ENCODE results near the gene KIR3DL3. TPM values are rescaled to one million over a fixed set of nuclear protein-coding genes. Genes with fewer than 3 reads are reported as not detected.
"Not testable (repeated sequence)": the region's sequence is repeated elsewhere in the genome, so short reads cannot be mapped to it uniquely, and the experiment has no call there.

Gene KIR3DL3
- total RNA-seq, 2 experiments from 2014 or later = not detected

DNA sequence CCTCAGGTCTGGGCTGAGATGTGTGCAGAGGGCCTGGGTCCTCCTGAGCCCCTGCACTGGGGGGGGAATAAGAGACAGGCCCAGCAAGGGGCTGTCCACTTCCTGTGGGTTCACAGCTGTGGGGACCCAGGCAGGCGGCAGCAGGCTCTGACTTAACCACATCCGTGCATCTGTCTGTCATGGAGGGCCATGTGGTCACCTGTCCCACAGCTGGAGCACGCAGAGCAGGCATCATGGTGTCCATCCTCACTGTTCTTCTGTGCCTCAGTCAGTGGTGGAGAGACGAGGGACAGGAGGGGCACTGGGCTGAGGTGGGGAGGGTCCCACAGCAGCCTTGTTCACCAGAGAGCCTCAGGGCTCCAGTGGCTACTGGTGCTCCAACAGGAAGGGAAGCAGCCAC lies 16.3 kb upstream of the KIR3DL3 start:
- Mint-ChIP-seq H3K27me3 (peaks cover 1% of the 10 kb centered on the region), H3K4me3 (no peak overlapping the region), H3K27ac (no peak overlapping the region), H3K4me1 (ENCODE audit: low read depth) (no peaks in the 10 kb centered on the region), H3K36me3 (no peaks in the 10 kb centered on the region), H3K9me3 (no peaks in the 10 kb centered on the region)
- POLR2A ChIA-PET = no interaction called here
- CTCF ChIA-PET = interaction anchor here (0.5 kb wide), 1 partner anchor 508 kb away, joined by 3 read pairs; no protein-coding TSS in a partner anchor
- intact Hi-C loops (cut with micrococcal nuclease) = no loop called here
- no peak for DNase-seq

DNA sequence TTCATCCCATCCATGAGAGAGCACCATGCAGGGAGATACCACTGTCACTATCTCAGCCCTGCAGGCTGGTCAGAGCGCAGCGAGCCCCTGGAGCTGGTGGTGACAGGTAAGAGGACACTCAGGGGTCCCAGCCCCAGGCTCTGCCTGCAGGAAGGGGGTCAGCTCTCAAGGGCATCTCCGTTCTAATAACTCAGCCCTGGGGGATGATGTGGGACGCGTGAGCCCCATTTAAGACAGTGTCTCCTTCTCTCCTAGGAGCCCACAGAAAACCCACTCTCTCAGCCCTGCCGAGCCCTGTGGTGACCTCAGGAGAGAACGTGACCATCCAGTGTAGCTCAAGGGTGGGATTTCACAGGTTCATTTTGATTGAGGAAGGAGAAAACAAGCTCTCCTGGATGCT lies 15.5 kb upstream of the KIR3DL3 start:
- H3K36me3 Mint-ChIP-seq = no peaks in the 10 kb centered on the region
- ChIA-PET CTCF (no interaction called here), POLR2A (no interaction called here)
- H3K27me3 Mint-ChIP-seq = peaks cover 6% of the 10 kb centered on the region
- no peaks in the 10 kb centered on the region for H3K4me1 Mint-ChIP-seq (ENCODE audit: low read depth)
- no peak overlapping the region for H3K27ac Mint-ChIP-seq
- no peak overlapping the region for H3K4me3 Mint-ChIP-seq
- DNase-seq = no peak
- intact Hi-C loops (cut with micrococcal nuclease) = no loop called here
- no peaks in the 10 kb centered on the region for H3K9me3 Mint-ChIP-seq

DNA sequence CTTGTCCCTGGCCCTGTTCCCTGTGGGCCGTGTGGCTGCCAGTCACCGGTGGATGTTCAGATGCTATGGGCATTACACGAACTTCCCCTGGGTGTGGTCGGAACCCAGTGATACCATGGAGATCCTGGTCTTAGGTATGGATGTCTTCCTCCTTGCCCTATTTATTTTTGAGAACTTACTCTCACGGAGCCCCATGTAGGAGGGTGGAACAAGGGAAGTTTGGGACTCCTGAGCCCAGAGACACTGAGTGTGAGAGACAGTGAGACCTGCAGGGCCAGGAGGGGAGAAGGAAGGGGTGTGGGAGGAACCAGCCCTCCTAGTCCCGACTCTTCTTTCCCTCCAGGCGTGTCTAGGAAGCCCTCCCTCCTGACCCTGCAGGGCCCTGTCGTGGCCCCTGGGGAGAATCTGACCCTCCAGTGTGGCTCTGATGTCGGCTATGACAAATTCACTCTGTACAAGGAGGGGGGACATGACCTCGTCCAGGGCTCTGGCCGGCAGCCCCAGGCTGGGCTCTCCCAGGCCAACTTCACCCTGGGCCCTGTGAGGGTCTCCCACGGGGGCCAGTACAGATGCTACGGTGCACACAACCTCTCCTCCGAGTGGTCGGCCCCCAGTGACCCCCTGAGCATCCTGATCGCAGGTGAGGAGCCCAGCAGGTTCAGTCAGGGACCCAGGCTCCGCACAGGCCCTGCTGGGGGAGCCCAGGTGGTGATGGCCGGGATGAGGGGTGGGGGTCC lies 14.9 kb upstream of the KIR3DL3 start:
- ChIA-PET CTCF (no interaction called here), POLR2A (no interaction called here)
- Mint-ChIP-seq H3K27ac (no peak overlapping the region), H3K4me1 (ENCODE audit: low read depth) (no peaks in the 10 kb centered on the region), H3K36me3 (no peaks in the 10 kb centered on the region), H3K27me3 (peaks cover 7% of the 10 kb centered on the region), H3K4me3 (no peak overlapping the region), H3K9me3 (no peaks in the 10 kb centered on the region)
- intact Hi-C loops (cut with micrococcal nuclease) = no loop called here
- no peak for DNase-seq

DNA sequence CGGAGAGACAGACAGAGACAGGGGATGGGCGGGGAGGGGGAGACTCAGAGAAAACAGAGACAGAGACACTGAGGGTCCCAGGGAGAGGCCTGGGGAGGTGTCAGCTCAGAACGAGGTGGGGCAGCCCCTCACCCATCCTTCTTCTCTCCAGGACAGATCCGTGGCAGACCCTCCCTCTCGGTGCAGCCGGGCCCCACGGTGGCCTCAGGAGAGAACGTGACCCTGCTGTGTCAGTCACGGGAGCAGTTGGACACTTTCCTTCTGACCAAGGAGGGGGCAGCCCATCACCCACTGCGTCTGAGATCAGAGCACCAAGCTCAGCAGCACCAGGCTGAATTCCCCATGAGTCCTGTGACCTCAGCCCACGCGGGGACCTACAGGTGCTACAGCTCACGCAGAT lies 14.3 kb upstream of the KIR3DL3 start:
- H3K27ac Mint-ChIP-seq; H3K9me3 Mint-ChIP-seq; CTCF ChIA-PET; DNase-seq; H3K4me3 Mint-ChIP-seq; H3K4me1 Mint-ChIP-seq (ENCODE audit: low read depth); POLR2A ChIA-PET; intact Hi-C loops (cut with micrococcal nuclease); H3K27me3 Mint-ChIP-seq; H3K36me3 Mint-ChIP-seq: not testable (repeated sequence)

DNA sequence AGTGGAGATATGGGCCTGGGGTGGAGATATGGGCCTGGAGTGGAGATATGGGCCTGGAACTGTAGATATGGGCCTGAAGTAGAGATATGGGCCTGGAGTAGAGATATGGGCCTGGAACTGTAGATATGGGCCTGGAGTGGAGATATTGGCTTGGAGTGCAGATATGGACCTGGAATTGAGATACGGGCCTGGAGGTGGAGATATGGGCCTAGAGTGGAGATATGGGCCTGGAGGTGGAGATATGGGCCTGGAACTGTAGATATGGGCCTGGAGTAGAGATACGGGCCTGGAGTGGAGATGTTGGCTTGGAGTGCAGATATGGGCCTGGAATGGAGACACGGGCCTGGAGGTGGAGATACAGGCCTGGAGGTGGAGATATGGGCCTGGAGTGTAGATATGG lies 402 bp downstream of the KIR3DL3 start:
- H3K27ac Mint-ChIP-seq = no peak overlapping the region
- H3K9me3 Mint-ChIP-seq = peaks cover 21% of the 10 kb centered on the region
- CTCF ChIA-PET = no interaction called here
- H3K36me3 Mint-ChIP-seq = no peaks in the 10 kb centered on the region
- POLR2A ChIA-PET = no interaction called here
- intact Hi-C loops (cut with micrococcal nuclease) = no loop called here
- no peaks in the 10 kb centered on the region for H3K27me3 Mint-ChIP-seq
- H3K4me3 Mint-ChIP-seq = no peak overlapping the region
- no peaks in the 10 kb centered on the region for H3K4me1 Mint-ChIP-seq (ENCODE audit: low read depth)
- DNase-seq = no peak

DNA sequence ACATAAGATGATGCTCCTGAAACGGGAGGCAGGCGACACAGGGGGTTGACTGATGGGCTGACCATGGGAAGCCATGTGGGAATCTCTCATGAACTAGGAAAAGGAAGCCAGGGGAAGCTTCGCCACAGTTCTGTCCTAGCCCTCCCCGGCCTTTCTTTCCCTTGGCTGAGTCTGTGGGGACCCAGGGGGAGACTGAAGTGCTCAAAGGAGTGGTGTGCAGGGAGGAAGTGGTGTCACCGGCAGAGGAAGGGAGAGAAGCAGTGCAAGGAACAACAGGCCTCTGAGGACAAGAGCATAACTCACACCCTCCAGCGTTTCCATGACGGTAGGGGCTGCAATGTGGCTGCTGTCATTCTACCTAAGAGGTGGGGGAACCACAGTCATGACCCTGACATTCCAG lies 1.1 kb downstream of the KIR3DL3 start:
- Mint-ChIP-seq H3K4me1 (ENCODE audit: low read depth) (no peaks in the 10 kb centered on the region), H3K4me3 (no peak overlapping the region), H3K27me3 (no peaks in the 10 kb centered on the region), H3K27ac (no peak overlapping the region), H3K36me3 (no peaks in the 10 kb centered on the region), H3K9me3 (peaks cover 15% of the 10 kb centered on the region)
- ChIA-PET POLR2A (no interaction called here), CTCF (no interaction called here)
- intact Hi-C loops (cut with micrococcal nuclease) = no loop called here
- no peak for DNase-seq

DNA sequence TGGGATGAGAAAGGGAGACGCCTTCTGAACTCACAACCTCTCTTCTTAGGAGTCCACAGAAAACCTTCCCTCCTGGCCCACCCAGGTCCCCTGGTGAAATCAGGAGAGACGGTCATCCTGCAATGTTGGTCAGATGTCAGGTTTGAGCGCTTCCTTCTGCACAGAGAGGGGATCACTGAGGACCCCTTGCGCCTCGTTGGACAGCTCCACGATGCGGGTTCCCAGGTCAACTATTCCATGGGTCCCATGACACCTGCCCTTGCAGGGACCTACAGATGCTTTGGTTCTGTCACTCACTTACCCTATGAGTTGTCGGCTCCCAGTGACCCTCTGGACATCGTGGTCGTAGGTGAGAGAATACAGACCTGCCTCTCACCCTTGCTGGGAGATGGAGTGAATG lies 3.3 kb downstream of the KIR3DL3 start:
- Mint-ChIP-seq H3K4me1 (ENCODE audit: low read depth) (no peaks in the 10 kb centered on the region), H3K9me3 (peaks cover 2% of the 10 kb centered on the region), H3K27ac (no peak overlapping the region), H3K4me3 (no peak overlapping the region), H3K36me3 (no peaks in the 10 kb centered on the region), H3K27me3 (peaks cover 1% of the 10 kb centered on the region)
- intact Hi-C loops (cut with micrococcal nuclease) = no loop called here
- DNase-seq = no peak
- POLR2A ChIA-PET = no interaction called here
- CTCF ChIA-PET = no interaction called here

DNA sequence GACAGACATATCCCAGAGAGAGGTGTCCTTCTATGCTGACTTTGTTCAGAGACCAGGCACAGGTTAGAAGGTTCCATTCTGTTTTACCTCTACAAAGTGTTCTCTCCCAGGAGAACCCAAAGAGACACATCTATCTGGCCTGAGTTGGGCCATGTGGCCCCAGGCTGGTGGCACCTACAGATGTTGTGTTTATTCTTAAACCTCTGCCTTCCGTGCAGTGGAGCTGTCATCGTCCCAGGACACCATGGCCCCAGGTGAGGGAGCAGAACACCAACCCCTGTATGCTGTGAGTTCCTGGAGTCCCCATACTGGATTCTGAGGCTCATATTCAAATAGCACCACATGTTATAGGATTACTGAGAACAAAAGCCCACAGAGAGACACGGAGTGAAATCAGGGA lies 3.9 kb downstream of the KIR3DL3 start:
- no peaks in the 10 kb centered on the region for H3K4me1 Mint-ChIP-seq (ENCODE audit: low read depth)
- POLR2A ChIA-PET = no interaction called here
- H3K9me3 Mint-ChIP-seq = no peaks in the 10 kb centered on the region
- H3K27ac Mint-ChIP-seq = no peak overlapping the region
- CTCF ChIA-PET = no interaction called here
- H3K36me3 Mint-ChIP-seq = no peaks in the 10 kb centered on the region
- intact Hi-C loops (cut with micrococcal nuclease) = no loop called here
- DNase-seq = no peak
- no peak overlapping the region for H3K4me3 Mint-ChIP-seq
- H3K27me3 Mint-ChIP-seq = peaks cover 1% of the 10 kb centered on the region

DNA sequence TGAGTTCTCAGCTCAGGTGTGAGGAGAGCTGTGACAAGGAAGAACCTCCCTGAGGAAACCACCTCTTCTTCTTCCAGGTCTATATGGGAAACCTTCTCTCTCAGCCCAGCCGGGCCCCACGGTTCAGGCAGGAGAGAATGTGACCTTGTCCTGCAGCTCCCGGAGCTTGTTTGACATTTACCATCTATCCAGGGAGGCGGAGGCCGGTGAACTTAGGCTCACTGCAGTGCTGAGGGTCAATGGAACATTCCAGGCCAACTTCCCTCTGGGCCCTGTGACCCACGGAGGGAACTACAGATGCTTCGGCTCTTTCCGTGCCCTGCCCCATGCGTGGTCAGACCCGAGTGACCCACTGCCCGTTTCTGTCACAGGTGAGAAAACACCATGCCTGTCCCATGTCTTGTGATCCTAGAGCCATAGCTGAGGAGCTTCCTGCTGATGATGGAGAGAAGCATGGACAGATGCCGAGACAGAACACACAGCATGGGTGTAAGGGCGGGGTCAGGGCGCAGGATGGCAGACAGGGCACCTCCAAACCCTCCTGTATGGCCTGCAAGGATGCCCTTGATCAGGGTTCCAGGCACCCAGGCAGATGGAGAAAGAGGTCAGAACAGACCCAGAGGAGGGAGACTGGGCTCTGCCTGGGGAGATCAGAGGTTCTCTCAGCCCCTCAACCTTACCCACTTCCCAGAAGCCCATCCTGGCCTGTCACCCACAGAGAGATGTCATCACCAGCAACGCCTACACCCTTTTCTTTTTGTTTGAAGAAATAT lies 5.4 kb downstream of the KIR3DL3 start:
- ChIA-PET CTCF (no interaction called here), POLR2A (no interaction called here)
- no peaks in the 10 kb centered on the region for H3K4me1 Mint-ChIP-seq (ENCODE audit: low read depth)

DNA sequence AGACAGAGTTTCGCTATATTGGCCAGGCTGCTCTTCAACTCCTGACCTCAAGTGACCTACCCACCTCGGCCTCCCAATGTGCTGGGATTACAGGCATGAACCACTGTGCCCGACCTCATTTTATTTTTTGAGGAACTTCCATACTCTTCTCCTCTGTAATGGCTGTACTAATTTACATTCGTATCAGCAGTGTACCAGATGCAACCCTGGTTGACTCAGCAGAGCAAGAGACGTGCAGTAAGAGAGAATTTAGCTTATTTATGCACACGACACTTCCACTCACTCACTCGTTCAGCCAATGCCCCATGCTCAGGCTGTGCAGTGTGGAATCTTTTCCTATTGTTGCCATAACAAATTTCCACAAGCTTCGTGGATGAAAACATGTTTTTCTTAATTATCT lies 6.9 kb downstream of the KIR3DL3 start:
- H3K4me3 Mint-ChIP-seq = no peak overlapping the region
- CTCF ChIA-PET = no interaction called here
- H3K27me3 Mint-ChIP-seq = peaks cover 3% of the 10 kb centered on the region
- H3K36me3 Mint-ChIP-seq = no peaks in the 10 kb centered on the region
- no peak for DNase-seq
- H3K27ac Mint-ChIP-seq = no peak overlapping the region
- intact Hi-C loops (cut with micrococcal nuclease) = no loop called here
- no peaks in the 10 kb centered on the region for H3K4me1 Mint-ChIP-seq (ENCODE audit: low read depth)
- no peaks in the 10 kb centered on the region for H3K9me3 Mint-ChIP-seq
- POLR2A ChIA-PET = no interaction called here

More for the DNA sequence above, 5.4 kb downstream of the KIR3DL3 start:
- Mint-ChIP-seq H3K27me3 (peaks cover 3% of the 10 kb centered on the region), H3K9me3 (no peaks in the 10 kb centered on the region), H3K27ac (no peak overlapping the region), H3K4me3 (no peak overlapping the region), H3K36me3 (no peaks in the 10 kb centered on the region)
- intact Hi-C loops (cut with micrococcal nuclease) = no loop called here
- no peak for DNase-seq

DNA sequence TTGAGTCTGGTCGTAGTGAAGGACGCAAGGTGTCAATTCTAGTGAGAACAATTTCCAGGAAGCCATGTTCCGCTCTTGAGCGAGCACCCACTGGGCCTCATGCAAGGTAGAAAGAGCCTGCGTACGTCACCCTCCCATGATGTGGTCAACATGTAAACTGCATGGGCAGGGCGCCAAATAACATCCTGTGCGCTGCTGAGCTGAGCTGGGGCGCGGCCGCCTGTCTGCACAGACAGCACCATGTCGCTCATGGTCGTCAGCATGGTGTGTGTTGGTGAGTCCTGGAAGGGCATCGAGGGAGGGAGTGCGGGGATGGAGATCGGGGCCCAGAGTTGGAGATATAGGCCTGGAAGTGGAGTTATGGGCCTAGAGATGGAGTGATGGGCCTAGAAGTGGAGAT lies 14.1 kb downstream of the KIR3DL3 start, which contains the start of gene KIR2DL3:
Gene KIR2DL3, plus strand, starts transcription at position 208 of the 400 bp plus-strand sequence. Its CDS starts 33 bp downstream, at position 241.
- H3K27me3 Mint-ChIP-seq; H3K36me3 Mint-ChIP-seq; DNase-seq; intact Hi-C loops (cut with micrococcal nuclease); H3K9me3 Mint-ChIP-seq; H3K4me1 Mint-ChIP-seq (ENCODE audit: low read depth); H3K27ac Mint-ChIP-seq; POLR2A ChIA-PET; H3K4me3 Mint-ChIP-seq; CTCF ChIA-PET: not testable (repeated sequence)

DNA sequence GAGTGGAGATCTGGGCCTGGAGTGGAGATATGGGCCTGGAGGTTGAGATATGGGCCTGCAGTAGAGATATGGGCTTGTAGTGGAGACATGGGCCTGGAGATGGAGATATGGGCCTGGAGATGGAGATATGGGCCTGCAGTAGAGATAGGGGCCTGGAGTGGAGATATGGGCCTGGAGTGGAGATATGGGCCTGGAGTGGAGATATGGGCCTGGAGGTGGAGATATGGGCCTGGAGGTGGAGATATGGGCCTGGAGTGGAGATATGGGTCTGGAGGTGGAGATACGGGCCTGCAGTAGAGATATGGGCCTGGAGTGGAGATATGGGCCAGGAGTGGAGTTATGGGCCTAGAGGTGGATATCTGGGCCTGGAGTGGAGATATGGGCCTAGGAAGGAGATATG lies 14.5 kb downstream of the KIR3DL3 start:
- H3K4me1 Mint-ChIP-seq (ENCODE audit: low read depth) = no peaks in the 10 kb centered on the region
- POLR2A ChIA-PET = no interaction called here
- no peak overlapping the region for H3K4me3 Mint-ChIP-seq
- H3K27ac Mint-ChIP-seq = no peak overlapping the region
- peaks cover 2% of the 10 kb centered on the region for H3K27me3 Mint-ChIP-seq
- no peak for DNase-seq
- H3K9me3 Mint-ChIP-seq = no peaks in the 10 kb centered on the region
- no peaks in the 10 kb centered on the region for H3K36me3 Mint-ChIP-seq
- intact Hi-C loops (cut with micrococcal nuclease) = no loop called here
- CTCF ChIA-PET = no interaction called here
